T-cell (primary cell): ENCODE data around the gene SLC38A11. TPM values are rescaled to one million over a fixed set of nuclear protein-coding genes. Genes with fewer than 3 reads are reported as not detected.

Source experiments
- ATAC-seq, 4 experiments: fragments of 200-7000 bp in 3 of 4; fragments of 150-1000 bp in 1 of 4; cut with Tn5 transposase; replicated peaks in 1 of 4; 1 replicate in 3 of 4; 2 replicates in 1 of 4; pipeline ENCODE4 v1.10.0; 2021; ENCODE audit warnings: moderate library complexity in 3 of 4, mild to moderate bottlenecking in 2 of 4, moderate number of reproducible peaks in 1 of 4
- CTCF ChIA-PET, 2 donors: fragments of 300-600 bp; sonication (Branson Sonifier 250); formaldehyde crosslinking; loops; one replicate each; lab custom pipeline; 2022; ENCODE audit warnings: antibody characterized with exemption in 2 of 2; lab: Charles Lee
- POLR2A ChIA-PET, 2 donors: fragments of 300-600 bp; sonication (Branson Sonifier 250); formaldehyde crosslinking; loops; one replicate each; lab custom pipeline; 2022; ENCODE audit warnings: antibody characterized with exemption in 2 of 2; lab: Charles Lee
- DNase-seq, 35 experiments: peaks; one replicate each; pipeline versions ENCODE4 v3.0.0 to v3.0.0-alpha.2; 2013 to 2023
- H3K27ac ChIP-seq: one replicate; pipeline ENCODE4 v1.5.1; 2013; ENCODE audit warnings: low read length
- H3K27me3 ChIP-seq, 2 experiments: replicated peaks in 1 of 2; 1 replicate in 1 of 2; 2 replicates in 1 of 2; pipeline versions ENCODE4 v1.6.1 to v1.7.0; 2013; ENCODE audit warnings: low read length in 1 of 2, mixed read lengths in 1 of 2; ENCODE audit not compliant: control insufficient read depth in 2 of 2, insufficient read depth in 2 of 2; ENCODE audit errors: extremely low read depth in 1 of 2
- H3K36me3 ChIP-seq, 2 donors: 1 replicate in 1 of 2; 2 replicates in 1 of 2; pipeline versions ENCODE4 v1.6.1 to v1.7.0; 2013; ENCODE audit warnings: low read length in 1 of 2; ENCODE audit not compliant: control insufficient read depth in 2 of 2, insufficient read depth in 1 of 2; ENCODE audit errors: extremely low read depth in 1 of 2
- H3K4me1 ChIP-seq, 2 experiments: 1 replicate in 1 of 2; 2 replicates in 1 of 2; pipeline versions ENCODE4 v1.6.1 to v1.7.0; 2013; ENCODE audit warnings: low read length in 2 of 2, mixed read lengths in 1 of 2; ENCODE audit not compliant: insufficient read depth in 2 of 2, control insufficient read depth in 1 of 2; ENCODE audit errors: extremely low read depth in 1 of 2
- H3K4me3 ChIP-seq, 2 donors: 1 replicate in 1 of 2; 2 replicates in 1 of 2; pipeline versions ENCODE4 v1.5.1 to v1.7.0; 2013; ENCODE audit warnings: mild to moderate bottlenecking in 2 of 2, low read length in 1 of 2, moderate library complexity in 1 of 2; ENCODE audit not compliant: control insufficient read depth in 1 of 2; ENCODE audit errors: extremely low read depth in 1 of 2
- H3K9me3 ChIP-seq: 2 replicates; pipeline ENCODE4 v1.7.0; 2013
- H3K27ac Mint-ChIP-seq, 2 donors: one replicate each; pipeline ENCODE4 v1.8.0; 2020 to 2021; ENCODE audit warnings: mild to moderate bottlenecking in 2 of 2, mixed read lengths in 2 of 2
- H3K27me3 Mint-ChIP-seq, 2 donors: one replicate each; pipeline ENCODE4 v1.8.0; 2021 to 2022; ENCODE audit warnings: mixed read lengths in 2 of 2
- H3K36me3 Mint-ChIP-seq: one replicate; pipeline ENCODE4 v1.8.0; 2021; ENCODE audit warnings: mixed read lengths
- H3K4me1 Mint-ChIP-seq, 3 donors: one replicate each; pipeline ENCODE4 v1.8.0; 2020 to 2022; ENCODE audit warnings: mixed read lengths in 3 of 3, mild to moderate bottlenecking in 1 of 3
- H3K4me3 Mint-ChIP-seq, 3 donors: one replicate each; pipeline ENCODE4 v1.8.0; 2020 to 2022; ENCODE audit warnings: mild to moderate bottlenecking in 3 of 3, mixed read lengths in 3 of 3, moderate library complexity in 3 of 3
- H3K9me3 Mint-ChIP-seq, 3 donors: one replicate each; pipeline ENCODE4 v1.8.0; 2020 to 2022; ENCODE audit warnings: mixed read lengths in 3 of 3
- WGBS: methylation state at CpG from one replicate; pipeline ENCODE4 v1.1.5; 2013; ENCODE audit warnings: missing lambda C conversion rate; ENCODE audit not compliant: insufficient coverage; 5-methylcytosine and 5-hydroxymethylcytosine counted together
- total RNA-seq, 35 experiments: library from RNA in 6 of 35; stranded (reverse) in 6 of 35; fragments of 120-200 nt in 1 of 35; gene quantifications; one replicate each; pipeline versions ENCODE4 v1.2.1 to v1.2.4 and lab custom pipeline; 2013 to 2026

The SLC38A11 gene
- total RNA-seq, 5 donors from 2014 or later (not counting 1 experiment from before 2014, with no cell fraction given), result 0.38 to 0.72 TPM; not detected in 3

- Mint-ChIP-seq H3K4me3 (no peak overlapping the region), H3K27me3 (no peaks in the 10 kb centered on the region), H3K36me3 (no peaks in the 10 kb centered on the region), H3K4me1 (no peaks in the 10 kb centered on the region), H3K9me3 (no peaks in the 10 kb centered on the region), H3K27ac (no peak overlapping the region)
- ATAC-seq (no peak), DNase-seq (no peak)
- no peaks in the 10 kb centered on the region for H3K27me3 ChIP-seq
- no peak overlapping the region for H3K27ac ChIP-seq
- ChIA-PET CTCF (no interaction called here), POLR2A (no interaction called here)
- H3K4me1 ChIP-seq, result no peaks in the 10 kb centered on the region
- H3K36me3 ChIP-seq, result no peaks in the 10 kb centered on the region
- H3K4me3 ChIP-seq, result no peak overlapping the region
- H3K9me3 ChIP-seq, result no peaks in the 10 kb centered on the region
- WGBS, result 100% methylated on average over 1 of the region's 1 CpG
These were observed 73.8 kb downstream of the SLC38A11 start for GRCh38 chr2:164881524-164881923.

GRCh38 chr2:164879901-164880535 lies 75.3 kb downstream of the SLC38A11 start:
- ATAC-seq (no peak), DNase-seq (no peak)
- no peak overlapping the region for H3K27ac ChIP-seq
- H3K27ac Mint-ChIP-seq, result no peak overlapping the region
- H3K27me3 ChIP-seq, result no peaks in the 10 kb centered on the region
- H3K4me1 Mint-ChIP-seq, result no peaks in the 10 kb centered on the region
- no peaks in the 10 kb centered on the region for H3K27me3 Mint-ChIP-seq
- no peak overlapping the region for H3K4me3 ChIP-seq
- H3K9me3 ChIP-seq, result no peaks in the 10 kb centered on the region
- WGBS, result 86% methylated on average over 1 of the region's 2 CpGs
- no peaks in the 10 kb centered on the region for H3K36me3 ChIP-seq
- no peaks in the 10 kb centered on the region for H3K9me3 Mint-ChIP-seq
- H3K4me1 ChIP-seq, result no peaks in the 10 kb centered on the region
- no peak overlapping the region for H3K4me3 Mint-ChIP-seq
- POLR2A ChIA-PET, result no interaction called here
- CTCF ChIA-PET, result no interaction called here
- H3K36me3 Mint-ChIP-seq, result no peaks in the 10 kb centered on the region

GRCh38 chr2:164877927-164878326 lies 77.4 kb downstream of the SLC38A11 start:
- Mint-ChIP-seq H3K27me3 (no peaks in the 10 kb centered on the region), H3K4me1 (no peaks in the 10 kb centered on the region), H3K4me3 (no peak overlapping the region), H3K36me3 (no peaks in the 10 kb centered on the region), H3K27ac (no peak overlapping the region), H3K9me3 (no peaks in the 10 kb centered on the region)
- no peaks in the 10 kb centered on the region for H3K4me1 ChIP-seq
- ChIA-PET CTCF (no interaction called here), POLR2A (no interaction called here)
- DNase-seq, result no peak
- H3K27me3 ChIP-seq, result no peaks in the 10 kb centered on the region
- H3K9me3 ChIP-seq, result no peaks in the 10 kb centered on the region
- no peaks in the 10 kb centered on the region for H3K36me3 ChIP-seq
- no peak overlapping the region for H3K4me3 ChIP-seq
- ATAC-seq, result no peak
- no peak overlapping the region for H3K27ac ChIP-seq

- ChIA-PET CTCF (no interaction called here), POLR2A (no interaction called here)
- no peak overlapping the region for H3K27ac ChIP-seq
- H3K9me3 Mint-ChIP-seq, result no peaks in the 10 kb centered on the region
- no peak overlapping the region for H3K27ac Mint-ChIP-seq
- no peak overlapping the region for H3K4me3 Mint-ChIP-seq
- H3K36me3 Mint-ChIP-seq, result no peaks in the 10 kb centered on the region
- no peaks in the 10 kb centered on the region for H3K9me3 ChIP-seq
- no peaks in the 10 kb centered on the region for H3K27me3 ChIP-seq
- no peak overlapping the region for H3K4me3 ChIP-seq
- ATAC-seq (no peak), DNase-seq (no peak)
- no peaks in the 10 kb centered on the region for H3K4me1 ChIP-seq
- H3K27me3 Mint-ChIP-seq, result no peaks in the 10 kb centered on the region
- no peaks in the 10 kb centered on the region for H3K4me1 Mint-ChIP-seq
- WGBS, result 81% methylated on average over 3 of the region's 4 CpGs
- no peaks in the 10 kb centered on the region for H3K36me3 ChIP-seq
These were observed 78.2 kb downstream of the SLC38A11 start for GRCh38 chr2:164877169-164877568.

- Histone ChIP-seq H3K27ac (no peak overlapping the region), H3K4me1 (no peaks in the 10 kb centered on the region), H3K27me3 (no peaks in the 10 kb centered on the region), H3K36me3 (no peaks in the 10 kb centered on the region), H3K4me3 (no peak overlapping the region), H3K9me3 (no peaks in the 10 kb centered on the region)
- ATAC-seq, result no peak
- H3K27me3 Mint-ChIP-seq, result no peaks in the 10 kb centered on the region
- 100% methylated on average over 4 of the region's 10 CpGs for WGBS
- H3K27ac Mint-ChIP-seq, result no peak overlapping the region
- no peaks in the 10 kb centered on the region for H3K36me3 Mint-ChIP-seq
- ChIA-PET POLR2A (interaction anchor here in 1 of 2 donors (0.7 kb wide), 1 partner anchor 113 kb away, joined by 3 read pairs; no protein-coding TSS in a partner anchor), CTCF (no interaction called here)
- no peaks in the 10 kb centered on the region for H3K9me3 Mint-ChIP-seq
- H3K4me3 Mint-ChIP-seq, result no peak overlapping the region
- no peak for DNase-seq
- no peaks in the 10 kb centered on the region for H3K4me1 Mint-ChIP-seq
These were observed 79.8 kb downstream of the SLC38A11 start for GRCh38 chr2:164875334-164876205.

GRCh38 chr2:164873210-164873908 lies 82.0 kb downstream of the SLC38A11 start:
- no peak overlapping the region for H3K27ac Mint-ChIP-seq
- H3K4me3 Mint-ChIP-seq, result no peak overlapping the region
- no peaks in the 10 kb centered on the region for H3K9me3 ChIP-seq
- 89% methylated on average over 4 of the region's 9 CpGs for WGBS
- H3K4me1 ChIP-seq, result no peaks in the 10 kb centered on the region
- no peaks in the 10 kb centered on the region for H3K27me3 ChIP-seq
- POLR2A ChIA-PET, result no interaction called here
- CTCF ChIA-PET, result no interaction called here
- no peaks in the 10 kb centered on the region for H3K4me1 Mint-ChIP-seq
- H3K27ac ChIP-seq, result no peak overlapping the region
- no peaks in the 10 kb centered on the region for H3K36me3 Mint-ChIP-seq
- no peaks in the 10 kb centered on the region for H3K9me3 Mint-ChIP-seq
- ATAC-seq (no peak), DNase-seq (no peak)
- H3K4me3 ChIP-seq, result no peak overlapping the region
- H3K27me3 Mint-ChIP-seq, result no peaks in the 10 kb centered on the region
- no peaks in the 10 kb centered on the region for H3K36me3 ChIP-seq
